Anterior cingulate cortex (tissue), 58 donors: ENCODE results near the gene LRFN2.

Experiments used
- DNase-seq, 58 donors: peaks; one replicate each; lab custom pipeline; 2025; lab: John Stamatoyannopoulos, UW

The LRFN2 gene

GRCh38 chr6:40588070-40588384 is 863 bp upstream of the LRFN2 start:
- no peak for DNase-seq

- DNase-seq: peak in 15 of 58 donors; percentile 8 to 62 (median 22)
Observed at GRCh38 chr6:40586369-40587201, 579 bp downstream of the LRFN2 start.

GRCh38 chr6:40585651-40586269 is 1.4 kb downstream of the LRFN2 start:
- DNase-seq: peak in 10 of 58 donors; percentile 6 to 49 (median 18)

GRCh38 chr6:40585223-40585622 is 1.9 kb downstream of the LRFN2 start:
- peak in 1 of 58 donors; percentile 51 for DNase-seq

- peak in 7 of 58 donors; percentile 9 to 67 (median 22) for DNase-seq
Observed at GRCh38 chr6:40584741-40585140, 2.4 kb downstream of the LRFN2 start.

GRCh38 chr6:40583709-40584108 is 3.5 kb downstream of the LRFN2 start:
- DNase-seq: no peak

- peak in 1 of 58 donors; percentile 4 for DNase-seq
Observed at GRCh38 chr6:40582892-40583291, 4.3 kb downstream of the LRFN2 start.

- DNase-seq: no peak
Observed at GRCh38 chr6:40579101-40579500, 8.1 kb downstream of the LRFN2 start.

- no peak for DNase-seq
Observed at GRCh38 chr6:40577672-40578071, 9.5 kb downstream of the LRFN2 start.

- no peak for DNase-seq
Observed at GRCh38 chr6:40573221-40573620, 13.9 kb downstream of the LRFN2 start.

GRCh38 chr6:40569162-40569910 is 17.8 kb downstream of the LRFN2 start:
- no peak for DNase-seq

- no peak for DNase-seq
Observed at GRCh38 chr6:40568062-40568708, 19.0 kb downstream of the LRFN2 start.

GRCh38 chr6:40563111-40563510 is 24.1 kb downstream of the LRFN2 start:
- no peak for DNase-seq

- DNase-seq: no peak
Observed at GRCh38 chr6:40559056-40559455, 28.1 kb downstream of the LRFN2 start.

GRCh38 chr6:40558102-40558501 is 29.1 kb downstream of the LRFN2 start:
- DNase-seq: no peak

GRCh38 chr6:40556881-40557280 is 30.3 kb downstream of the LRFN2 start:
- no peak for DNase-seq

- DNase-seq: no peak
Observed at GRCh38 chr6:40556023-40556422, 31.1 kb downstream of the LRFN2 start.

- no peak for DNase-seq
Observed at GRCh38 chr6:40555092-40555491, 32.1 kb downstream of the LRFN2 start.

GRCh38 chr6:40552941-40553340 is 34.2 kb downstream of the LRFN2 start:
- DNase-seq: no peak

GRCh38 chr6:40551966-40552505 is 35.1 kb downstream of the LRFN2 start:
- no peak for DNase-seq
